IPS DF 4.7 (cell line): Measurements from ENCODE around the gene GGT6.

Experiments used
- DNase-seq: peaks from one replicate; pipeline ENCODE4 v3.0.0-alpha.2; 2013; ENCODE audit warnings: low spot score; ENCODE audit errors: extremely low read depth

GGT6 gene

DNA sequence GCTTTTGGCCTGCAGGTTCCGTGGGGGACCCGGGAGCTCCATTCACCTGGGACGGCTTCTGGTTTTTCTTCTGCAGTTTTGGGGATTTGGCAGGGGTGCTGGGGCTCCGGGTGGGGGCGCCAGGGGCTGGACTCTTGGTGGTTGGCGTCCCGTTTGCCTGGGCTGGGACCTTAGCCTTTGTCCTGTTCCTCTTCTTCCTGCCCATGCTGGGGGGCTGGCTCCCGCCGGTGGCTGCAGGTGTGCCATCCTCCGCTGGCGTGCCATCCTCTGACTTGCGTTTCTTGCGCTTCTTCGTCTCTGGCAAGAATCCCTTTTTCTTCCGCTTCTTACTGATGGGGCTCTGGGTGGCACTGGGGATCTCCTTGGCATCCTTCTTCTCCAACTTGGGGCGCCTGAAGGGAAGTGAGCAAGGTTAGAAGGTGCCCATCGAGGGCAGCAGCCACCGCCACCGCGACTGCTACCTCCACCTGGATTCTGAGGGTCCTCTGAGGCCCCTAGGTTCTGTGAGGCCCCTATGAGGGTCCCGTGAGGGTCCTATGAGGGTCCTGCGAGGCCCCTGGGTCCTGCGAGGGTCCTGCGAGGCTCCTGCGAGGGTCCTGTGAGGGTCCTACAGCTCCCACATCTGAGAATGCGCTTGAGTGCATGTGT lies 20.7 kb downstream of the GGT6 start:
- DNase-seq, result no peak

DNA sequence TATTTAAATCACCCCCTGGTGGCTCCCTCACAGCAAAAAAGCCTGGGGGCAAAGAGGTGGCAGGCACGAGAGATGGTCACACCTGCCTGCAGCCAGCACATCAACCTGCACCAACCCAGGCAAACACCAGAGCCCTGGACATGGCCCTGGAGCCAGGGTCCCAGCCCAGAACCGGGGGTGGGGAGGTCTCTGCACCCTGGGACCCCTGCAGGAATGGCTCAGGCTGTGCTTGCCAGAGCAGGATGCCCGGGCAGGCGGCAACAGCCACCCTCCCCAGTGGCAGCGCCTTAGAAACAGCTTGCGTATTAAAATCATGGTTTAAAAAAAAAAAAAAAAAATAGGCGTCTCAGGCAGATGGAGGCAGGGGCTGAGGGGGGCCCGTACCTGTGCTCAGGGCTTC lies 21.4 kb downstream of the GGT6 start:
- no peak for DNase-seq

DNA sequence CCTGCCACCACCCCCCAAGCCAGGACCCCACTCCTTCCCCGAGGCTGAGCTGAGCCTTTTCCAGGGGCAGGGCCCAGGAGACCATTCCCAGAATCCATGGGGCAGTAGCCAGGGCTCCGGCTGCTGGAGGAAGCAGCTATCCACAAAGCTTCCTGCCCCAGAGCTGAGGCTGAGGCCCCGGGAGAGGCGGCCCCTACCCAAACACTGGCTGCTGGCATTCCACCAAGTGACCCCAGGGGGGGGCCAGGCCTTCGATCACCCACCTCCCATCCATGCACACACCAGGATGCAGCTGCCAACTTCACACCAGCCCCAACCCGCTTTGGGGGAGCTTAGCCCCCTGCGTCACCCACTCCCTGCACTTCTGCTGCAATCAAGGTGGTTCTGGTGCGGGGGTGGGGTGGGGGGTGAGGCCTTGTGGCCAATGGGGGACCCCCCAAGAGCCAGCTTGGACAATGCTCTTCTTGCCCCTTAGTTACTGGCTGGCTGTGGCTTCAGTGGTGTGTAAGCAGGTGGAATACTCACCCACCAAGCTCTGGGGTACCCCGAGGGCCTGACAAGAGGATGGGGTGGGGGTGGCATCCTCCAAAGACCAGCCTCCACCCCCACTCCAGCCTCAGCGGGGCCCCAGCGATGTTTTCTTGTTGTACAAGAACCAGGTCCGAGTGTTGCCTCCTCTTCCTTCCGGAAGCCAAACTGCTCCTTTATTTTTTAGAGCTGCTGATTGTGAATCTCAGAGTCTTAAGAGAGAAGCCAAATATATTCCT lies 22.0 kb downstream of the GGT6 start:
- DNase-seq, result no peak

DNA sequence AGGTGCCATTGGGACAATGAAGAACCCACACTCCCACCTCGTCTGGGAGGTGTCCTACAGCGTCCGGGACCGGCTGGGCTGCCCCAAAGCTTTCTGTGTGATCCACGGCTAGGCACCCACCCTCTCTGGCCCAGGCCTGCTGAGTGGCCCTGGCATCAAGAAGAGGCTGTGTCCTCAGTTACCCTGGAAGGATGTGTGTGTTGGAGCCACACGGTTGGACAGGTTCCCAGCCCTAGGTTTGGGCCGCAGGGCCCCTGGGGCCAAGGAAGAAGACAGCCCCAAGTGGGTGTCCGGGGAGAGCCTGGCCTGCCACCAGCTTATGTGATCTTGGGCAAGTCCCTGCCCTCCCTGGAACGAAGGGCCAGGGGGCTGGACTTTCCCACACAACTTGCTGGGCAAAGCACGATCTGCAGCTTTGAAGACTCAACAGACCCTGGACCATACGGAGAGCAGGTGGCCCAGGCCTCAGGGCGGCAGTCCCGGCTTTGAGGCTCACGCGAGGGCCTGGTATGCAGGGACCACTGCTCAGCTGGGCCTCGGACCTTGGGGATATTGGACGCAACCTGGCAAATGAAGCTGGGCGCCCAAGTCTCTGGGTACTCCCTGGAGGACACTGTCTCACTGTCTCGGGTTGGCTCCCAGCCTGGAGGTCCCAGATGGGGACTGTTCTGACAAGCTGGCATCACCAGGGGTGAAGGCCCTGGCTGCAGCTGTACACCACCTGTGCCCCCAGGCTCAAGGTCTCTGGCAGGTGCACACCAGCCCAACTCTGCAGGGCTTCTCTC lies 22.7 kb downstream of the GGT6 start:
- DNase-seq, result no peak

DNA sequence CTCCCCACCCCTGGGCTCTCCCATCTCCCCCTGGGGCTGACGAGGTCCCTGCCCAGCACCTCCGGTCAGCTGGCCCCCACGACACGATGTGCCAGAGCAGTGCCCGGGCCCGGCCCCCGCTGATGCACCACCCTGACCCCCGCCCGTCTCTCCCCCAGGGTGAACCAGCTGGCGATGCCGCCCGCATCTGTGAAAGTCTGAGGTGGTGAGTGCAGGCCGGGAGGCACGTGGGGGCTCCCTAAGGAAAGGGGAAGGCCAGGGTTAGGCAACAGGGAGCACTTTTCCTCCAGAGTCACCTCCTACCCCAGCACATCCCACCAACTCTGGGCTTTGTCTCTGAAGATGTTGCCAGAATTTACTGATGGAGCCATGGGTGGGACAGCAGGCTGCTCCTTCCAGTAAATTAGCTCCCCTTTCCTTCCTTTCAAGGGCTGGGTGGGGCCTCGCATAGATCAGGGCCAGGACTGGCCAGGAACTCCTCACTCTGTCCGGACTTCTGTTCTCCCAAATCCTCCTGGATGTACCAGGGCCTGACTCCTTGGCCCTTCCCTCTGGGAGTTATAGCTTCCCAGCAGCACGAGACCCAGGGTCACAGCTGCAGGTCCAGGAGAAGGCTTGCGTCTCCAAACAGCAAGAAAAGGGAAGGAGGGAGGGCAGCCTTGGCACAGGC lies 23.5 kb downstream of the GGT6 start:
- no peak for DNase-seq

DNA sequence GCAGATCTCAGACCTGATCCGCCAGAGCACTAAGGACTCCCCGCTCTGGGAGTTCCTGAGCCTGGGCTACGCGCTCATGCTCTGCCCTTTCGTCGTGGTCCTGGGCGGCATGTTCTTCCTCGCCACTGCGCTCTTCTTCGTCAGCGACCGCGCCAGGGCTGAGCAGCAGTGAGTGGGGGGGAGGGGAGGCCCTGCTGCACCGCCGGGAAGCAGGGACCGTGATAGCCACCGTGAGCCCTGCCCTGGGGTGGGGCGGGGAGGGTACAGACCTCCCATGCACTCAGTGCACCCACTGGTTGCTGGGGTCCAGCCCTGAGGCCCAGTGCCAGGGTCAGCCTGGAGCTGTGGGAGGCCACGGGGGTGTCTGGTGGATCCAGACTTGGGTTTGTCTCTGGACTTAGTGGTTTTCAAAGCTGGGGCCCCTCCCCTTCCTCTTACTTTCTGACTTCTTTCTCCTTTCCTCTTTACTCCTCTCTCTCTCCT lies 24.1 kb downstream of the GGT6 start:
- no peak for DNase-seq

DNA sequence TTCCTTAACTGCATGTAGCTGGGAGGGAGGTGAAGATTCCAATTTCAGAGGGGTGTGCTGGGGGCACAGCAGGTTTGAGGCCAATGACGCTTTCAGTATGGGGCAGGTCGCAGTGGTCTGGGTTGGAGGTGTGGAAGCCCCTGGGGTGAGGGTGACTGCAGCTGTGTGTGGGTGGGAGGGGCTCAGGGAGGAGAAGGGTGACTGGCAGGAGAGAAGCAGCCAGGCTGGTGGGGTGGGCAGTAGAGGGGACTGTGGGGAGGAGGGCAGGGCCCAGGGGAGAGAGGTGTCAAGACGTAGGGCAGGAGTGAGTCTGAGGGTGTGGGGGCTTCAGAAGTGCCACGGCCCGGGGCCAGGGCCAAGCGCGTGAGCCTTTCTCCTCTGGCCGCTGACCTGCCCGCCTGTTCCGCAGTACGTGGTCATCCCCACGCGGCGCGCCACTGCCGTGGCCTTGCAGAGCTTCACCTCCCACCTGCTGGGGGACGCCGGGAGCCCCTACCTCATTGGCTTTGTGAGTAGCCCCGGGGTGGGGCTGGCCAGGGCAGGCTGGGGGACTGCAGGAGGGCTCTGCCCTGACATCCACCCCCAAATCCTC lies 24.6 kb downstream of the GGT6 start:
- no peak for DNase-seq

DNA sequence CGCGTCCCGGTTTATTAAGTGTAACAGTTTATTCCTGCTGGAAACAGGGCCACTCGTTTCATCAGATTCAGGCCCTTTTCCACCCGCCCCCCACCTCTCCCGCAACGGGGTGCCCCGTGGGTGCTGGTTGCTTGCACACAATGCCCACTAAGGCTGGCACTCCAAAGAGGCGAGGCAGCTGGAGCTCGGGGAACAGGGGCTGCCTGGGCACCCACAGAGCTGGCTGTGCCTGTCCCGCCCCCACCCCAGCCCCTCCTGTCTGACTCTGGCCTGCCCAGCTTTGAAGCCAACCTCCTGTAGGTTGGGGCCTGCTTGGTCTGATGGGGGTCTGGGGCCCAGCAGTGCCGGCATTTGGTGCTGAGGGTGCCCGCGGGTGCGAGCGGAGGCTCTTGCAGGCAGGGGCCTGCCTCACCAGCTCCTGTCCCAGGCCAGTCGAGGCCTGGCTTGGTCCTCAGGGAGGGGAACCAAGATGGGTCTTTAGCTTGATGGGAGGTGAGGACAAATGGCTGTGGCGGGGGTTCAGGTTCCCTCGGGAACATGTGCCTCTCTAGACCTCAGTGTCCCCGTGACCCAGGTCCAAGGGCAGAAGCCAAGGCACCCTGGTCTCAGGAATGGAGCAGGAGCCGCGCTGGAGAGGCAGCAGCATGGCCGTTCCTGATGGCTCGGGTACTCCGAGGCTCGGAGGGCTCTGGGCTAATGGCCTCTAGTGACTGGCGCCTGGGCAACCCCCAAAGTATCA lies 25.3 kb downstream of the GGT6 start:
- DNase-seq, result no peak

DNA sequence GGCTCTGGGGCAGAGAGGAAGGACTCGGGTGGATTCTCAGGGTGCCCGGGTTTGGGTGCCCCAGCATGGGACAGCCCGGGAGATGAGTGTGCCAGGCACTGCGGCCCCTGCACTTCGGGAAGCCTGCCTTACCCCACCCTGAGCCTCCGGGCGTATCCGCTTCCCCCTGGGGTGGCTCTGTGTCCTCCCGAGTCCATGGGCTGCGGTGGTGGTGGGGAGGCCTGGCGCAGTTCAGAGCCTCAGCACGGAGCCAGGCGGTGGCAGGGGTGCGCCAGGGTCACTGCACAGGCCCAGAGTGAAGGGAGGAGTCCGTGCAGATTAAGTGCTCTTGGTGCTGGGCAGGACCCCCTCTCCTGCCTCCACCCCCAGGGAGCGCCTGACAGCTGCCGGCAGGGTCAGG lies 25.9 kb downstream of the GGT6 start:
- no peak for DNase-seq

DNA sequence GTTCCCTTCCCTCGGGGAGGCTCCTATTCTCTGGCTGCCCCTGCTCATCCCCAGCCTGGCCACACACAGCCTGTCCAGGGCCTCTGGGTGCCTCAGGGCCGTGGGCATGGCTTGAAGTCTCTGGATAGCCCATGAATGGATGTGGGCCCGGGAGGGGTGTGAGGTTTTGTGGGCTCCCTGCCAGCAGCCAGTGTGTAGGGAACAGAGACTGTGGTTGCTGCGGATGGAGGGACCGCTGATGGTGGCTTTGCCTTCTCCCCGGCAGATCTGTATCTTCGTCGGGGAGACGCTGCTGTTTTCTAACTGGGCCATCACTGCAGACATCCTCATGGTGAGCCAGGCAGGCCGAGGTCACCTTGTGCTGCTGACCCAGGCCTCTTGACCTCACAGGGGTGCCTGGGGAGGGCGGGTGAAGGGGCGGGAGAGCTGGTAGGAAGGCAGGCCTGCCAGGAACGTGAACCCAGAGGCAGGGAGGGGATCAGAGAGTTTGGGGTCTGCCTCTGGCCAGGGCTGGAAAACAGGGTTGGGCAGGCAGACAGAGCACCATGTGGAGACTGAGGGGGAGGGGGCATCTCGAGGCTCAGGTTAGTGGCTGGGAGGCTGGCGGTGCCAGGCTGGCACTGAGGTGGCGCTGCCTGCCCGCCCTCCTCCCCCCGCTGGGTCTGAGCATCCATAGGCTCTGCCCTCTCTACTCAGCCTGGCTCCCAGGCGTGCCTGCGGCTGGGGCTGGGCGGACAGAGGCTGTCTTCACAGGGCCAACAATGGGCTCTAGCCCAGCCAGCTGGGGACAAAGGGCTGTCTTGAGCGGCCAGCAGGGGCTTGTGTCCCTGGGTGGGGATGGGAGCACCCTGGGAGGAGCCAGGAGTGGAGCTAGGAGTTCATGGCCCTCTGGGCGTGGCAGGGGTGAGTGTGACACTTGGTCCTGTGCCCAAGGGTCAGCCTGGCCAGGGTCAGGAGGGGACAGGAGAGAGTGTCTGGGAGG lies 26.6 kb downstream of the GGT6 start:
- DNase-seq, result no peak

DNA sequence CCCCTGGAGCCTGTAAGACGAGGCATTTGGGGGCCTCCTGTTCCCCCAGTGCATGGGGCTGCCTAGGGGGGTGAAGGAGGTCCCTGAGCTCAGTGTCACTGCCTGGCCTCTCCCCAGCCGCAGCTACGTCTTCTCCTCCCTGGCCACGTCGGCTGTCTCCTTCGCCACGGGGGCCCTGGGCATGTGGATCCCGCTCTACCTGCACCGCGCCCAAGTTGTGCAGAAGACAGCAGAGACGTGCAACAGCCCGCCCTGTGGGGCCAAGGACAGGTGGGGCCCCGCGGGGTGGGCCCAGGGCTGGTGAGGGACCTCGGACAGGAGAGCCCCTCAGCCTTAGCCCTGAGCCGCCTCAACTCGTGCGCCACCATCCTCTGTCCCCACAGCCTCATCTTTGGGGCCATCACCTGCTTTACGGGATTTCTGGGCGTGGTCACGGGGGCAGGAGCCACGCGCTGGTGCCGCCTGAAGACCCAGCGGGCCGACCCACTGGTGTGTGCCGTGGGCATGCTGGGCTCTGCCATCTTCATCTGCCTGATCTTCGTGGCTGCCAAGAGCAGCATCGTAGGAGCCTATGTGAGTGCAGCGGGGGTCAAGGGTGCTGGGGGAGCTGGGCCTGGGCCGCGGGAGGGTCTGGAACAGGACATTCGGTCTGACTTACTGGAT lies 27.4 kb downstream of the GGT6 start:
- DNase-seq, result no peak

DNA sequence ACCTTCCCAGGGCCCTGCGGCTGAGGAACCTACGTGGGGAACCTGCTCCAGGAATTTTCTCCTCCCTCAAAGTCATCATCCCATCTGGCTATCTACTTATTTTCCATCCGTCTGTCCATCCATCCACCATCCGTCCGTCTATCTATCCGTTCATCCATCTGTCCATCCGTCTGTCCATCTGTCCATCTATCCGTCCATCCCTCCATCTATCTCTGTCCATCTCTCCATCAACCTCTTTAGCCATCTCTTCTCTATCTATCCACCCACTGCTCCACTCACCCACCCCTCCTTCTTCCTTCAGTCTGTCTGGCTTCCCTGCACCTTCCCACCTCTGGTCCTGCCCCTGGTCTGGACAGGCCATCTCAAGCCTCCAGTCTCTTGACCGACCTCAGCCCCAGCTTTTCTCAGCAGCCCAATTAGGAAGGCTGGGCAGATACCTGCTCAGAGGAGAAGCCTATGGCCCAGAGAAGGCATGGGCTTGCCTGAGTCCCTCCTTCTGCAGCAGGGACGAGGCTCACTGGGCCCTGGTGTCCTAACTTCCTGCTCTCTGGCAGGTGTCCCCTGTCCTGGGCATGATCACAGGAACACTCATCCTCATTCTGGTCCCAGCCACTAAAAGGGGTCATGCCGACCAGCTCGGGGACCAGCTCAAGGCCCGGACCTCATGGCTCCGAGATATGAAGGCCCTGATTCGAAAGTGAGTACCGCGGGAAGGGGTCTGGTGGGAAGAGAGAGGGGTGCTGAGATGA lies 28.2 kb downstream of the GGT6 start:
- no peak for DNase-seq

DNA sequence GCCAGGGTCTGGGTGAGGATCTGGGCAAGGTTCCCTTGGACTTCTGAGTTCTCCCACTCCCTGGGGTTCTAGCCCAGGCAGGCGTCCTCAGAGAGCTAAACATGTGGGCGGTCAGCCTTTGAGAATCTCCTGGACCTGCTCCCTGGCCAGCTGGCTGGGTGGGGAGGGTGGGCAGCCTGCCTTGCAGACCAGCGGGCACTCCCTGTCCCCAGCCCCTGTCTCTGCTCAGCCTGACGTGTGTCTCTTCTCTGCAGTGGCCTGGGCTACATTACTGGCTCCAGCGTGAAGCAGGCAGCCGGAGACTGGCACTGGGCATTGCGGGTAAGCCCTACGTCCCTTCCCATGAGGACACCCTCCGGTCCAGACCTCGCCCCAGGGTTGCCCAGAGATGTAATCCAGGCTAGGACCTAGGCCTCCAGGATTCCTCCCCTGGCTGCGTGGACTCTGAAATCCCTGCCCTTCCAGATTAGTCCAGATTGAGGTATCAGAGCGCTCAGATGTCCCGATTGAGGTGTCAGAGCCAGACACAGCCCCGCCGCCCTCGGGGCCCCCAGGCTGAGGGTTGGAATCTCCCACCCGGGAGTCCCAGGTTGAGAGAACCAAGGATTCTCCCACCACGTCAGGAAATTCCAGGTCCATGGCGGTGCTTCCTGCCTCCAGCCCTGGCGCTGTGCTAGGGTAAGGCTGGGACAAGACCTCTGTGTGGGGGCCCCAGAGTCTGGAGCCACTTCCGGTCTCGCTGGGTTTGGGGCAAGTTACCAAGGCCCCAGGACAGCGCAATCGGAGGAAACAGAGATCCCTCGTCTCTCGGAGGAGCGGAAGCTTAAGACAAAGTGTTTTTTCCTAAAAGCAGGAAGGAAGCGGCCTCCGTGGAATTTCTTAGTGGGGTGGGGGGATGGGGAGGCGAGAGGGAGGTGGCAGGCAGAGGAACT lies 29.3 kb downstream of the GGT6 start:
- DNase-seq, result no peak

DNA sequence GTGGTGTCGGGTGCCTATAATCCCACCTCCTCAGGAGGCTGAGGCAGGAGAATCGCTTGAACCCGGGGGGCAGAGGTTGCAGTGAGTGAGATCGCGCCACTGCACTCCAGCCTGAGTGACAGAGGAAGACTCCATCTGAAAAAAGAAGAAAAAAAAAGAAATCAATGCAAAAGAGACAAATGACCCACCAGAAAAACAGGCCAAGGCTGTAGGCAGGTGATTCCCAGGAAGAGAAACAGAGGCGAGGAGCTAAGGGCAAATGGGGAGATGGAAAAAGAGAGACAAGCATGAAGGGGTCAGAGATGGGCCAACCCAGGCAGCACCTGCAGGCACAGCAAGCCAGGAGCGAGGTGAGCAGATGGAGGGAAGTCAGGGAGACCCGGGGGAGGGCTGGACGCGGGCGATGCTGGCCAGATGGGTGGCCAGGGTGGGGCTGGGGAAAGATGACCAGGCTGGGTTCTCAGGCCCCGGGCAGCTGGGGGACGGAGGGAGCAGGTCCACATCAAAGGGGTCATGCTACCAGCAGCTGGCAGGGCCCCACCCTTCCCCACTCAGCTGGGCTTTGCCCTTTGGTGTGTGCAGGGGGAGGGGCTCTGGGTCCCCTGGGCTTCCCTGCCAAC lies 30.7 kb downstream of the GGT6 start:
- DNase-seq, result no peak

DNA sequence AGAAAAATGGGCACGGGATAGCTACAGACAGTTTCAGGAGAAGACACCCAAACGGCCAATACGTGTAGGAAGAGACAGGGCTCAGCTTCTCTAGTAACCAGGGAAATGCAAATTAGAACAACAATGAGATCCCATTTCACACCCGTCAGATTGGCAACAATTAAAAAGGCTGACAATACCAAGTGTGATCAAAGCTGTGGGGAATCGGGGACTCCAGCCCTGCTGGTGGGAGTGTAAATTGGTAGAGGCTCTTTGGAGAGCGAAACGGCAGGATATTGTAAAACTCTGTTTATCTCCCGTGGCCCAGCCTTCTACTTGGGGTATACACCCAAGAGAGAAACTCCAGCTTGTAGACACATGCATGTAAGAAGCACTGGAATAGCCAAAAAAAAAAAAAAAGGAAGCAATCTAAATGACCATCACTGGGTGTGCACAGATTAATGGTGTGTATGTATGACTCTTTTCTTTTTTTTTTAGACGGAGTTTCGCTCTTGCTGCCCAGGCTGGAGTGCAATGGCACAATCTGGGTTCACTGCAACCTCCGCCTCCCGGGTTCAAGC lies 32.7 kb downstream of the GGT6 start:
- DNase-seq, result no peak

DNA sequence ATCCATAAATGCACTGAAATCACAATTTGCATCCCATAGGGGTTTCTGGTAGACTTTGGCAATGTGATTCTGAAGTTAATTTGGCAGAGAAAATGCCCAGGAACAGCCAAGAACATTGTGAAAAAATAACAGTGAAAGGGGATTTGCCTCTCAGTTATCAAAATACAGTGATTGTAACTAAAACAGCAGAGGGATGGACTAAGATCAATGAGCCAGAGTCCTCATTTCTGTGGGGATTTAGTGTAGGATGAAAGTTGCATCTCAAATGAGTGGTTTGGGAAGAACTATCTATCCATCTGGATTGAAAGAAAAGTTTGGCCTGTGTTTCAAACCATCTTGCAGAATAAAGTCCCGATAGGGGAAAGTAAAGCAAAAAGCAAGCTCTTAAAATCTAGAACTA lies 33.2 kb downstream of the GGT6 start:
- DNase-seq, result no peak
